GM23338 (cell line): Measurements from ENCODE around the gene NOP9. TPM values are rescaled to one million over a fixed set of nuclear protein-coding genes. Genes with fewer than 3 reads are reported as not detected.

Source experiments
- ATAC-seq: fragments of 200-7000 bp; cut with Tn5 transposase; 3 replicates; pipeline ENCODE4 v1.9.1; 2020
- DNase-seq: peaks from one replicate; pipeline ENCODE4 v3.0.0-alpha.2; 2015; ENCODE audit warnings: low spot score
- H2AFZ ChIP-seq: fragments of 200-600 bp; sonication (generic); 2 replicates; pipeline ENCODE4 v1.8.0; 2016; ENCODE audit warnings: antibody characterized with exemption, mild to moderate bottlenecking, moderate library complexity
- H3F3A ChIP-seq: fragments of 200-600 bp; sonication (generic); replicated peaks from 2 replicates; pipeline ENCODE4 v1.8.0; 2017; ENCODE audit warnings: antibody characterized with exemption, mixed run types, low read depth
- H3K27ac ChIP-seq: fragments of 200-600 bp; sonication (generic); 2 replicates; pipeline ENCODE4 v1.6.1; 2016; ENCODE audit warnings: low read depth
- H3K27me3 ChIP-seq: fragments of 200-600 bp; sonication (generic); 2 replicates; pipeline ENCODE4 v1.8.0; 2016; ENCODE audit warnings: mild to moderate bottlenecking, mixed run types, moderate library complexity; ENCODE audit not compliant: insufficient read depth
- H3K36me3 ChIP-seq: fragments of 200-600 bp; sonication (generic); 2 replicates; pipeline ENCODE4 v1.8.0; 2016; ENCODE audit warnings: mild to moderate bottlenecking; ENCODE audit not compliant: insufficient read depth
- H3K4me1 ChIP-seq: fragments of 200-600 bp; sonication (generic); 2 replicates; pipeline ENCODE4 v1.8.0; 2016; ENCODE audit warnings: mild to moderate bottlenecking, moderate library complexity; ENCODE audit not compliant: insufficient read depth
- H3K4me2 ChIP-seq: fragments of 200-600 bp; sonication (generic); 2 replicates; pipeline ENCODE4 v1.7.1; 2017; ENCODE audit warnings: mixed run types
- H3K4me3 ChIP-seq: fragments of 200-600 bp; sonication (generic); 2 replicates; pipeline ENCODE4 v1.6.1; 2016; ENCODE audit warnings: mixed run types
- H3K79me2 ChIP-seq: fragments of 200-600 bp; sonication (generic); replicated peaks from 2 replicates; pipeline ENCODE4 v1.8.0; 2017; ENCODE audit warnings: mild to moderate bottlenecking; ENCODE audit not compliant: insufficient read depth
- H3K9me2 ChIP-seq: fragments of 200-600 bp; sonication (generic); 2 replicates; pipeline ENCODE4 v1.8.0; 2017; ENCODE audit not compliant: insufficient read depth
- H4K20me1 ChIP-seq: fragments of 200-600 bp; sonication (generic); replicated peaks from 2 replicates; pipeline ENCODE4 v1.8.0; 2017; ENCODE audit warnings: mild to moderate bottlenecking; ENCODE audit not compliant: insufficient read depth
- H3K27ac Mint-ChIP-seq: 2 replicates; pipeline ENCODE4 v1.8.0; 2020; ENCODE audit warnings: inconsistent platforms, mild to moderate bottlenecking, moderate library complexity, mixed read lengths
- H3K27me3 Mint-ChIP-seq: 3 replicates; pipeline ENCODE4 v1.8.0; 2022; ENCODE audit warnings: low read depth, mild to moderate bottlenecking, moderate library complexity, mixed read lengths, inconsistent platforms; ENCODE audit not compliant: insufficient read depth, poor library complexity
- H3K36me3 Mint-ChIP-seq: 3 replicates; pipeline ENCODE4 v1.8.0; 2021; ENCODE audit warnings: low read depth, mild to moderate bottlenecking, inconsistent platforms, moderate library complexity, mixed read lengths
- H3K4me1 Mint-ChIP-seq: 3 replicates; pipeline ENCODE4 v1.8.0; 2020; ENCODE audit warnings: mild to moderate bottlenecking, inconsistent platforms, mixed read lengths
- H3K4me3 Mint-ChIP-seq: 3 replicates; pipeline ENCODE4 v1.8.0; 2021; ENCODE audit warnings: moderate library complexity, mild to moderate bottlenecking, inconsistent platforms, mixed read lengths
- H3K9me3 Mint-ChIP-seq: 3 replicates; pipeline ENCODE4 v1.8.0; 2020; ENCODE audit warnings: moderate library complexity, mild to moderate bottlenecking, inconsistent platforms, mixed read lengths
- CREB1 ChIP-seq: fragments of 250-450 bp; sonication (Bioruptor Pico); IDR thresholded peaks from 2 replicates; pipeline ENCODE4 v1.5.0; 2020; ENCODE audit warnings: low read depth, mild to moderate bottlenecking, moderate library complexity
- EZH2phosphoT487 ChIP-seq: fragments of 200-600 bp; sonication (generic); IDR thresholded peaks from one replicate; pipeline ENCODE4 v1.8.1; 2018; ENCODE audit warnings: antibody characterized with exemption; ENCODE audit not compliant: unreplicated experiment
- JUNB ChIP-seq: IDR thresholded peaks from one replicate; pipeline ENCODE4 v1.6.1; 2016; ENCODE audit warnings: antibody characterized with exemption; ENCODE audit not compliant: unreplicated experiment
- NANOG ChIP-seq: IDR thresholded peaks from 2 replicates; pipeline ENCODE4 v1.6.1; 2016; ENCODE audit warnings: antibody characterized with exemption, borderline replicate concordance
- STAT1 ChIP-seq: IDR thresholded peaks from one replicate; pipeline ENCODE4 v1.6.1; 2016; ENCODE audit warnings: antibody characterized with exemption; ENCODE audit not compliant: unreplicated experiment
- polyA plus RNA-seq: library from polyadenylated mRNA; unstranded; fragments of >200 nt; fragmentation: Nextera tagmentation; extraction: Ambion mirVana; gene quantifications from 2 replicates; pipeline ENCODE4 v1.2.1, GENCODE V29; 2016
- total RNA-seq: library from RNA; depleted of rRNA; stranded (reverse); fragments of >200 nt; shearing (Covaris generic); gene quantifications from 2 replicates; pipeline ENCODE4 v1.2.3, GENCODE V29; 2014
- TF ChIP-seq, protein P1 (sequence below): fragments of 250-450 bp; sonication (Bioruptor Pico); IDR thresholded peaks from 2 replicates; pipeline ENCODE4 v1.5.0; 2020; ENCODE audit warnings: mild to moderate bottlenecking, moderate library complexity

The NOP9 gene
- total and polyA plus RNA-seq, 2 experiments from 2014 or later: 7.9 to 32.8 TPM

DNA sequence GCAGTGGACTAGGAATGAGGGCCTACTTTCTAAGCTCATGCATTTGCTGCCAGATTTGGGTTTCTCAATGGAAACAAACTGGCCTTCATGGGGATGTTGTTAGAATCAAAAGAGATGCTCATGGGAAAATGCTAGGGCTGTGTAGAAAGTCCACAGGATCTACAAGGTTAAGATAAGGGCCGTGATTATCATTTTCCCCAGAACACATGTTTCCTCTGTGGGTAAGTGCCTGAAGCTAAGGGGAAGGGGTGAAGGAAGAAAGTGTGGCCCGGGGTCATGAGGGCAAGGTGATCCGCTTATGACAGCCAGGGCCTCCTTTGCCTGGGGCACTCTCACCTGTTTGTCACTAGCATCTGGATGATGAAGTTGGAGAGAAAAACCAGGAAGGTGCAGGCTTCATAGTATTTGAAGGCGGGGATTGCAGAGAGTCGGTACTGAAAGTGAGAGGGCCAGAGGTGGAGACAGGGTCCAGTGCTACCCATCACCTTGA, 25.4 kb downstream of the NOP9 start:
- H3K4me3 ChIP-seq: no peak overlapping the region
- H3K27me3 Mint-ChIP-seq: peaks cover 19% of the 10 kb centered on the region
- TF ChIP-seq EZH2phosphoT487 (no peak), CREB1 (CRISPR knock-in tag) (no peak)
- no peak overlapping the region for H3K27ac Mint-ChIP-seq
- ATAC-seq: no peak
- H3K4me1 ChIP-seq: no peaks in the 10 kb centered on the region
- no peaks in the 10 kb centered on the region for H3K79me2 ChIP-seq
- no peak overlapping the region for H3K4me3 Mint-ChIP-seq
- peaks cover 2% of the 10 kb centered on the region; the same call in 1 of the 3 replicates for H3K4me1 Mint-ChIP-seq
- no peak overlapping the region for H2AFZ ChIP-seq
- no peak overlapping the region for H3K27ac ChIP-seq
- no peak for DNase-seq
- no peaks in the 10 kb centered on the region for H4K20me1 ChIP-seq
- H3K9me2 ChIP-seq: no peaks in the 10 kb centered on the region
- H3K27me3 ChIP-seq: peaks cover 27% of the 10 kb centered on the region
- H3K4me2 ChIP-seq: no peak overlapping the region
- H3K36me3 ChIP-seq: no peaks in the 10 kb centered on the region
- H3F3A ChIP-seq: no peaks in the 10 kb centered on the region
- no peaks in the 10 kb centered on the region; the same call in 2 of the 3 replicates for H3K36me3 Mint-ChIP-seq
- H3K9me3 Mint-ChIP-seq: no peaks in the 10 kb centered on the region; the same call in 2 of the 3 replicates

DNA sequence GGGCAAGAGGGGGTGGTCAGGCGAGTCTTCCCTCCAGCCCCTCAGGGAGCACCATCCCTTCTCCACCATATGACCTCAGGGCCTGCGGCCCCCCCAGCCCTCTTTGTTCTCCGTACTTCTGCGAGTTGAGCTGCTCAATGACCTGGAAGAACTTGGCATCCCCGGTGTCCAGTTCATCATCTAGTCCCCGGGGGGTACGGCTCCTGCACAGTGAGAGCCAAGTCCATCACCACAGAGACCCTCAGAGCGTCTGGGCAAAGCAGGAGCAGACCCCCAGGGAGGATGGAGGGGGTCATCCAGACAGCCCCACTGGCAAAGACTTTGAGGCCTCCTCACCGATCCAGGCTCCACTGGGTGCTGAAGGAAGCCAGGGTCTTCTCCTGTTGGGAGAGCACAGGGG, 26.3 kb downstream of the NOP9 start:
- H3K27ac Mint-ChIP-seq: no peak overlapping the region
- ATAC-seq (no peak), DNase-seq (no peak)
- Histone ChIP-seq H3K79me2 (no peaks in the 10 kb centered on the region), H3K27me3 (peaks cover 28% of the 10 kb centered on the region), H3K4me1 (no peaks in the 10 kb centered on the region), H3F3A (no peaks in the 10 kb centered on the region), H2AFZ (no peak overlapping the region), H4K20me1 (no peaks in the 10 kb centered on the region; the same call in 1 of the 2 replicates), H3K9me2 (no peaks in the 10 kb centered on the region), H3K4me3 (no peak overlapping the region), H3K4me2 (no peak overlapping the region), H3K36me3 (no peaks in the 10 kb centered on the region), H3K27ac (no peak overlapping the region)
- no peaks in the 10 kb centered on the region; the same call in 2 of the 3 replicates for H3K36me3 Mint-ChIP-seq
- peaks cover 2% of the 10 kb centered on the region; the same call in 1 of the 3 replicates for H3K4me1 Mint-ChIP-seq
- H3K27me3 Mint-ChIP-seq: peaks cover 25% of the 10 kb centered on the region
- H3K4me3 Mint-ChIP-seq: no peak overlapping the region
- no peaks in the 10 kb centered on the region; the same call in 2 of the 3 replicates for H3K9me3 Mint-ChIP-seq
- TF ChIP-seq, protein P1, sequence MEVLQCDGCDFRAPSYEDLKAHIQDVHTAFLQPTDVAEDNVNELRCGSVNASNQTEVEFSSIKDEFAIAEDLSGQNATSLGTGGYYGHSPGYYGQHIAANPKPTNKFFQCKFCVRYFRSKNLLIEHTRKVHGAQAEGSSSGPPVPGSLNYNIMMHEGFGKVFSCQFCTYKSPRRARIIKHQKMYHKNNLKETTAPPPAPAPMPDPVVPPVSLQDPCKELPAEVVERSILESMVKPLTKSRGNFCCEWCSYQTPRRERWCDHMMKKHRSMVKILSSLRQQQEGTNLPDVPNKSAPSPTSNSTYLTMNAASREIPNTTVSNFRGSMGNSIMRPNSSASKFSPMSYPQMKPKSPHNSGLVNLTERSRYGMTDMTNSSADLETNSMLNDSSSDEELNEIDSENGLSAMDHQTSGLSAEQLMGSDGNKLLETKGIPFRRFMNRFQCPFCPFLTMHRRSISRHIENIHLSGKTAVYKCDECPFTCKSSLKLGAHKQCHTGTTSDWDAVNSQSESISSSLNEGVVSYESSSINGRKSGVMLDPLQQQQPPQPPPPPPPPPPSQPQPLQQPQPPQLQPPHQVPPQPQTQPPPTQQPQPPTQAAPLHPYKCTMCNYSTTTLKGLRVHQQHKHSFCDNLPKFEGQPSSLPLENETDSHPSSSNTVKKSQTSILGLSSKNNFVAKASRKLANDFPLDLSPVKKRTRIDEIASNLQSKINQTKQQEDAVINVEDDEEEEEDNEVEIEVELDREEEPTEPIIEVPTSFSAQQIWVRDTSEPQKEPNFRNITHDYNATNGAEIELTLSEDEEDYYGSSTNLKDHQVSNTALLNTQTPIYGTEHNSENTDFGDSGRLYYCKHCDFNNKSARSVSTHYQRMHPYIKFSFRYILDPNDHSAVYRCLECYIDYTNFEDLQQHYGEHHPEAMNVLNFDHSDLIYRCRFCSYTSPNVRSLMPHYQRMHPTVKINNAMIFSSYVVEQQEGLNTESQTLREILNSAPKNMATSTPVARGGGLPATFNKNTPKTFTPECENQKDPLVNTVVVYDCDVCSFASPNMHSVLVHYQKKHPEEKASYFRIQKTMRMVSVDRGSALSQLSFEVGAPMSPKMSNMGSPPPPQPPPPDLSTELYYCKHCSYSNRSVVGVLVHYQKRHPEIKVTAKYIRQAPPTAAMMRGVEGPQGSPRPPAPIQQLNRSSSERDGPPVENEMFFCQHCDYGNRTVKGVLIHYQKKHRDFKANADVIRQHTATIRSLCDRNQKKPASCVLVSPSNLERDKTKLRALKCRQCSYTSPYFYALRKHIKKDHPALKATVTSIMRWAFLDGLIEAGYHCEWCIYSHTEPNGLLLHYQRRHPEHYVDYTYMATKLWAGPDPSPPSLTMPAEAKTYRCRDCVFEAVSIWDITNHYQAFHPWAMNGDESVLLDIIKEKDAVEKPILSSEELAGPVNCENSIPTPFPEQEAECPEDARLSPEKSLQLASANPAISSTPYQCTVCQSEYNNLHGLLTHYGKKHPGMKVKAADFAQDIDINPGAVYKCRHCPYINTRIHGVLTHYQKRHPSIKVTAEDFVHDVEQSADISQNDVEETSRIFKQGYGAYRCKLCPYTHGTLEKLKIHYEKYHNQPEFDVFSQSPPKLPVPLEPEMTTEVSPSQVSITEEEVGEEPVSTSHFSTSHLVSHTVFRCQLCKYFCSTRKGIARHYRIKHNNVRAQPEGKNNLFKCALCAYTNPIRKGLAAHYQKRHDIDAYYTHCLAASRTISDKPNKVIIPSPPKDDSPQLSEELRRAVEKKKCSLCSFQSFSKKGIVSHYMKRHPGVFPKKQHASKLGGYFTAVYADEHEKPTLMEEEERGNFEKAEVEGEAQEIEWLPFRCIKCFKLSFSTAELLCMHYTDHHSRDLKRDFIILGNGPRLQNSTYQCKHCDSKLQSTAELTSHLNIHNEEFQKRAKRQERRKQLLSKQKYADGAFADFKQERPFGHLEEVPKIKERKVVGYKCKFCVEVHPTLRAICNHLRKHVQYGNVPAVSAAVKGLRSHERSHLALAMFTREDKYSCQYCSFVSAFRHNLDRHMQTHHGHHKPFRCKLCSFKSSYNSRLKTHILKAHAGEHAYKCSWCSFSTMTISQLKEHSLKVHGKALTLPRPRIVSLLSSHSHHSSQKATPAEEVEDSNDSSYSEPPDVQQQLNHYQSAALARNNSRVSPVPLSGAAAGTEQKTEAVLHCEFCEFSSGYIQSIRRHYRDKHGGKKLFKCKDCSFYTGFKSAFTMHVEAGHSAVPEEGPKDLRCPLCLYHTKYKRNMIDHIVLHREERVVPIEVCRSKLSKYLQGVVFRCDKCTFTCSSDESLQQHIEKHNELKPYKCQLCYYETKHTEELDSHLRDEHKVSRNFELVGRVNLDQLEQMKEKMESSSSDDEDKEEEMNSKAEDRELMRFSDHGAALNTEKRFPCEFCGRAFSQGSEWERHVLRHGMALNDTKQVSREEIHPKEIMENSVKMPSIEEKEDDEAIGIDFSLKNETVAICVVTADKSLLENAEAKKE (CRISPR knock-in tag): no peak
- TF ChIP-seq STAT1 (no peak), EZH2phosphoT487 (no peak), NANOG (no peak), JUNB (no peak)
